Measurements from ENCODE around the gene IFIT3.

- TF ChIP-seq ZNF274 (IDR thresholded peaks at IDR 0.05; ENCODE audit: low read length) (no peak), ZNF274 (tag by site-specific recombination; IDR thresholded peaks at IDR 0.05; ENCODE audit: borderline replicate concordance) (no peak), ZNF626 (tag by site-specific recombination; IDR thresholded peaks at IDR 0.05) (no peak), REST (tag by site-specific recombination; IDR thresholded peaks at IDR 0.05) (no peak), ZFP3 (tag by site-specific recombination; IDR thresholded peaks at IDR 0.05; ENCODE audit: low read depth) (no peak), ZNF174 (tag by site-specific recombination; IDR thresholded peaks at IDR 0.05) (no peak), ZBTB1 (tag by site-specific recombination; IDR thresholded peaks at IDR 0.05) (no peak), ZNF175 (tag by site-specific recombination; IDR thresholded peaks at IDR 0.05) (no peak), PRDM4 (tag by site-specific recombination; IDR thresholded peaks at IDR 0.05) (no peak), ZNF548 (tag by site-specific recombination; IDR thresholded peaks at IDR 0.05) (no peak)
- TF ChIP-seq, protein P1, sequence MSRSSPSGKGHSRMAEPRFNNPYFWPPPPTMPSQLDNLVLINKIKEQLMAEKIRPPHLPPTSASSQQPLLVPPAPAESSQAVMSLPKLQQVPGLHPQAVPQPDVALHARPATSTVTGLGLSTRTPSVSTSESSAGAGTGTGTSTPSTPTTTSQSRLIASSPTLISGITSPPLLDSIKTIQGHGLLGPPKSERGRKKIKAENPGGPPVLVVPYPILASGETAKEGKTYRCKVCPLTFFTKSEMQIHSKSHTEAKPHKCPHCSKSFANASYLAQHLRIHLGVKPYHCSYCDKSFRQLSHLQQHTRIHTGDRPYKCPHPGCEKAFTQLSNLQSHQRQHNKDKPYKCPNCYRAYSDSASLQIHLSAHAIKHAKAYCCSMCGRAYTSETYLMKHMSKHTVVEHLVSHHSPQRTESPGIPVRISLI (tag by site-specific recombination; IDR thresholded peaks at IDR 0.05), result no peak
- TF ChIP-seq, protein P2, sequence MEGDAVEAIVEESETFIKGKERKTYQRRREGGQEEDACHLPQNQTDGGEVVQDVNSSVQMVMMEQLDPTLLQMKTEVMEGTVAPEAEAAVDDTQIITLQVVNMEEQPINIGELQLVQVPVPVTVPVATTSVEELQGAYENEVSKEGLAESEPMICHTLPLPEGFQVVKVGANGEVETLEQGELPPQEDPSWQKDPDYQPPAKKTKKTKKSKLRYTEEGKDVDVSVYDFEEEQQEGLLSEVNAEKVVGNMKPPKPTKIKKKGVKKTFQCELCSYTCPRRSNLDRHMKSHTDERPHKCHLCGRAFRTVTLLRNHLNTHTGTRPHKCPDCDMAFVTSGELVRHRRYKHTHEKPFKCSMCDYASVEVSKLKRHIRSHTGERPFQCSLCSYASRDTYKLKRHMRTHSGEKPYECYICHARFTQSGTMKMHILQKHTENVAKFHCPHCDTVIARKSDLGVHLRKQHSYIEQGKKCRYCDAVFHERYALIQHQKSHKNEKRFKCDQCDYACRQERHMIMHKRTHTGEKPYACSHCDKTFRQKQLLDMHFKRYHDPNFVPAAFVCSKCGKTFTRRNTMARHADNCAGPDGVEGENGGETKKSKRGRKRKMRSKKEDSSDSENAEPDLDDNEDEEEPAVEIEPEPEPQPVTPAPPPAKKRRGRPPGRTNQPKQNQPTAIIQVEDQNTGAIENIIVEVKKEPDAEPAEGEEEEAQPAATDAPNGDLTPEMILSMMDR (tag by site-specific recombination; IDR thresholded peaks at IDR 0.05), result no peak
- TF ChIP-seq, protein P3, sequence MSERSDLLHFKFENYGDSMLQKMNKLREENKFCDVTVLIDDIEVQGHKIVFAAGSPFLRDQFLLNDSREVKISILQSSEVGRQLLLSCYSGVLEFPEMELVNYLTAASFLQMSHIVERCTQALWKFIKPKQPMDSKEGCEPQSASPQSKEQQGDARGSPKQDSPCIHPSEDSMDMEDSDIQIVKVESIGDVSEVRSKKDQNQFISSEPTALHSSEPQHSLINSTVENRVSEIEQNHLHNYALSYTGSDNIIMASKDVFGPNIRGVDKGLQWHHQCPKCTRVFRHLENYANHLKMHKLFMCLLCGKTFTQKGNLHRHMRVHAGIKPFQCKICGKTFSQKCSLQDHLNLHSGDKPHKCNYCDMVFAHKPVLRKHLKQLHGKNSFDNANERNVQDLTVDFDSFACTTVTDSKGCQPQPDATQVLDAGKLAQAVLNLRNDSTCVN (tag by site-specific recombination; optimal IDR thresholded peaks at IDR 0.05), result no peak
- TF ChIP-seq, protein P4, sequence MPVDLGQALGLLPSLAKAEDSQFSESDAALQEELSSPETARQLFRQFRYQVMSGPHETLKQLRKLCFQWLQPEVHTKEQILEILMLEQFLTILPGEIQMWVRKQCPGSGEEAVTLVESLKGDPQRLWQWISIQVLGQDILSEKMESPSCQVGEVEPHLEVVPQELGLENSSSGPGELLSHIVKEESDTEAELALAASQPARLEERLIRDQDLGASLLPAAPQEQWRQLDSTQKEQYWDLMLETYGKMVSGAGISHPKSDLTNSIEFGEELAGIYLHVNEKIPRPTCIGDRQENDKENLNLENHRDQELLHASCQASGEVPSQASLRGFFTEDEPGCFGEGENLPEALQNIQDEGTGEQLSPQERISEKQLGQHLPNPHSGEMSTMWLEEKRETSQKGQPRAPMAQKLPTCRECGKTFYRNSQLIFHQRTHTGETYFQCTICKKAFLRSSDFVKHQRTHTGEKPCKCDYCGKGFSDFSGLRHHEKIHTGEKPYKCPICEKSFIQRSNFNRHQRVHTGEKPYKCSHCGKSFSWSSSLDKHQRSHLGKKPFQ (tag by site-specific recombination; IDR thresholded peaks at IDR 0.05), result no peak
Observed at GRCh38 chr10:89301232-89301631, 26.6 kb upstream of the IFIT3 start.
